Mesenteric fat pad (tissue), 1 donor: Measurements from ENCODE around the gene ZNF438. TPM values are rescaled to one million over a fixed set of nuclear protein-coding genes. Genes with fewer than 3 reads are reported as not detected.

Experiments
- DNase-seq: peaks from one replicate; pipeline ENCODE4 v3.0.0-alpha.2; 2020; ENCODE audit warnings: low spot score
- total RNA-seq: library from RNA; stranded (reverse); fragmentation: NEBNext Ultra II Directional; extraction: Animal tissue kit (Norgen Biotek cat#: 25700); gene quantifications from one replicate; pipeline ENCODE4 v1.2.1, GENCODE V29; 2021
- donor health status: DM: yes; HTN: yes; CAD: no.

ZNF438 gene
- total RNA-seq, 1 donor from 2014 or later: 9.4 TPM

GRCh38 chr10:30894221-30894620 lies 137.4 kb downstream of the ZNF438 start:
- no peak for DNase-seq

GRCh38 chr10:30893208-30893607 lies 138.5 kb downstream of the ZNF438 start:
- DNase-seq: no peak

GRCh38 chr10:30887839-30888238 lies 143.8 kb downstream of the ZNF438 start:
- no peak for DNase-seq

- DNase-seq: no peak
Observed at GRCh38 chr10:30885423-30885822, 146.2 kb downstream of the ZNF438 start.

GRCh38 chr10:30883751-30884150 lies 147.9 kb downstream of the ZNF438 start:
- no peak for DNase-seq

- no peak for DNase-seq
Observed at GRCh38 chr10:30883116-30883515, 148.5 kb downstream of the ZNF438 start.

GRCh38 chr10:30882281-30882680 lies 149.4 kb downstream of the ZNF438 start:
- DNase-seq: no peak

- DNase-seq: no peak
Observed at GRCh38 chr10:30878920-30879319, 152.7 kb downstream of the ZNF438 start.

- DNase-seq: no peak
Observed at GRCh38 chr10:30877111-30877510, 154.6 kb downstream of the ZNF438 start.

GRCh38 chr10:30873411-30873810 lies 158.3 kb downstream of the ZNF438 start:
- DNase-seq: no peak

- DNase-seq: no peak
Observed at GRCh38 chr10:30870896-30871295, 160.8 kb downstream of the ZNF438 start.

GRCh38 chr10:30869566-30869965 lies 162.1 kb downstream of the ZNF438 start:
- no peak for DNase-seq

- no peak for DNase-seq
Observed at GRCh38 chr10:30868611-30869010, 163.1 kb downstream of the ZNF438 start.

- DNase-seq: no peak
Observed at GRCh38 chr10:30866896-30867295, 164.8 kb downstream of the ZNF438 start.

- no peak for DNase-seq
Observed at GRCh38 chr10:30865141-30865926, 166.3 kb downstream of the ZNF438 start.

- DNase-seq: no peak
Observed at GRCh38 chr10:30863516-30864210, 168.0 kb downstream of the ZNF438 start.

- no peak for DNase-seq
Observed at GRCh38 chr10:30862486-30862885, 169.2 kb downstream of the ZNF438 start.

GRCh38 chr10:30861976-30862375 lies 169.7 kb downstream of the ZNF438 start:
- no peak for DNase-seq

- no peak for DNase-seq
Observed at GRCh38 chr10:30861221-30861620, 170.4 kb downstream of the ZNF438 start.

- DNase-seq: no peak
Observed at GRCh38 chr10:30858499-30858898, 173.2 kb downstream of the ZNF438 start.

GRCh38 chr10:30857803-30858202 lies 173.9 kb downstream of the ZNF438 start:
- no peak for DNase-seq

GRCh38 chr10:30855131-30855530 lies 176.5 kb downstream of the ZNF438 start:
- no peak for DNase-seq

GRCh38 chr10:30854656-30855055 lies 177.0 kb downstream of the ZNF438 start:
- no peak for DNase-seq
